ENCODE data around the gene CXCL8. TPM values are rescaled to one million over a fixed set of nuclear protein-coding genes. Genes with fewer than 3 reads are reported as not detected.

The CXCL8 gene
- total and polyA plus RNA-seq, 8 donors: 0.37 to 43.2 (median 2.9) TPM

- peaks cover 0 to 7% (median 0%) of the 10 kb centered on the region in 3 donors for H3K4me1 ChIP-seq
- no peaks in the 10 kb centered on the region for H3K27me3 ChIP-seq
- no peak for DNase-seq
- ATAC-seq: no peak
- H3K27ac ChIP-seq: no peak overlapping the region
- intact Hi-C loops (cut with DNase I): no loop called here
- TF ChIP-seq CTCF (IDR thresholded peaks at IDR 0.05): no peak
- WGBS, 2 donors: 69 to 81% methylated on average over 4 of the region's 4 CpGs
- no peaks in the 10 kb centered on the region for H3K36me3 ChIP-seq
- no peak overlapping the region for H3K4me3 ChIP-seq
- H3K9me3 ChIP-seq: no peaks in the 10 kb centered on the region
- no peak for FAIRE-seq
These were observed 17.3 kb upstream of the CXCL8 start for GRCh38 chr4:73723023-73723422.

- DNase-seq (no peak), ATAC-seq (no peak), FAIRE-seq (no peak)
- H3K9me3 ChIP-seq: no peaks in the 10 kb centered on the region
- H3K4me1 ChIP-seq: peaks cover 0 to 7% (median 0%) of the 10 kb centered on the region in 3 donors
- 83 to 91% methylated on average over 6 of the region's 6 CpGs for WGBS, 2 donors
- H3K27me3 ChIP-seq: no peaks in the 10 kb centered on the region
- intact Hi-C loops (cut with DNase I): no loop called here
- no peaks in the 10 kb centered on the region for H3K36me3 ChIP-seq
- no peak overlapping the region for H3K27ac ChIP-seq
- TF ChIP-seq CTCF (IDR thresholded peaks at IDR 0.05): no peak
- H3K4me3 ChIP-seq: no peak overlapping the region
These were observed 16.4 kb upstream of the CXCL8 start for GRCh38 chr4:73723928-73724327.

- Histone ChIP-seq H3K9me3 (no peaks in the 10 kb centered on the region), H3K27me3 (no peaks in the 10 kb centered on the region), H3K27ac (no peak overlapping the region), H3K36me3 (no peaks in the 10 kb centered on the region), H3K4me3 (no peak overlapping the region), H3K4me1 (peaks cover 0 to 7% (median 0%) of the 10 kb centered on the region in 3 donors)
- DNase-seq: no peak
- 95 to 96% methylated on average over 4 of the region's 4 CpGs for WGBS, 2 donors
- no peak for ATAC-seq
- TF ChIP-seq CTCF (IDR thresholded peaks at IDR 0.05): no peak
- no peak for FAIRE-seq
- intact Hi-C loops (cut with DNase I): no loop called here
These were observed 14.9 kb upstream of the CXCL8 start for GRCh38 chr4:73725510-73725909.

- Histone ChIP-seq H3K27ac (no peak overlapping the region), H3K36me3 (no peaks in the 10 kb centered on the region), H3K27me3 (no peaks in the 10 kb centered on the region), H3K4me3 (no peak overlapping the region), H3K4me1 (peaks cover 0 to 7% (median 0%) of the 10 kb centered on the region in 3 donors), H3K9me3 (no peaks in the 10 kb centered on the region)
- WGBS, 2 donors: 62 to 80% methylated on average over 1 of the region's 1 CpG
- FAIRE-seq: no peak
- peak; percentile 40 to 89 (median 78) for ATAC-seq
- DNase-seq: peak in 1 of 6 donors; percentile 28
- intact Hi-C loops (cut with DNase I): no loop called here
- no peak for TF ChIP-seq CTCF (IDR thresholded peaks at IDR 0.05)
These were observed 14.4 kb upstream of the CXCL8 start for GRCh38 chr4:73725985-73726384.

GRCh38 chr4:73727685-73728084 is 12.7 kb upstream of the CXCL8 start:
- DNase-seq (no peak), ATAC-seq (no peak), FAIRE-seq (no peak)
- intact Hi-C loops (cut with DNase I): no loop called here
- H3K36me3 ChIP-seq: no peaks in the 10 kb centered on the region
- no peaks in the 10 kb centered on the region for H3K9me3 ChIP-seq
- peaks cover 0 to 7% (median 0%) of the 10 kb centered on the region in 3 donors for H3K4me1 ChIP-seq
- H3K4me3 ChIP-seq: no peak overlapping the region
- no peaks in the 10 kb centered on the region for H3K27me3 ChIP-seq
- no peak overlapping the region for H3K27ac ChIP-seq
- TF ChIP-seq CTCF (IDR thresholded peaks at IDR 0.05): no peak
- WGBS, 2 donors: 81 to 91% methylated on average over 8 of the region's 8 CpGs

All from pancreas (tissue), 10 donors.